ENCODE data around the gene C17orf100.

The C17orf100 gene

GRCh38 chr17:6695051-6695450 lies 43.5 kb downstream of the C17orf100 start:
- Histone ChIP-seq H3K9me3 (ENCODE audit: insufficient read depth, low read length) (no peaks in the 10 kb centered on the region), H3K4me3 (ENCODE audit: insufficient read depth, low read length, poor library complexity, severe bottlenecking) (no peak overlapping the region)
- no peak for TF ChIP-seq CTCF (IDR thresholded peaks at IDR 0.05; ENCODE audit: insufficient read depth, low read length, poor library complexity, severe bottlenecking)
- no peak for TF ChIP-seq EZH2phosphoT487 (conservative IDR thresholded peaks at IDR 0.05; ENCODE audit: low read length)

DNA sequence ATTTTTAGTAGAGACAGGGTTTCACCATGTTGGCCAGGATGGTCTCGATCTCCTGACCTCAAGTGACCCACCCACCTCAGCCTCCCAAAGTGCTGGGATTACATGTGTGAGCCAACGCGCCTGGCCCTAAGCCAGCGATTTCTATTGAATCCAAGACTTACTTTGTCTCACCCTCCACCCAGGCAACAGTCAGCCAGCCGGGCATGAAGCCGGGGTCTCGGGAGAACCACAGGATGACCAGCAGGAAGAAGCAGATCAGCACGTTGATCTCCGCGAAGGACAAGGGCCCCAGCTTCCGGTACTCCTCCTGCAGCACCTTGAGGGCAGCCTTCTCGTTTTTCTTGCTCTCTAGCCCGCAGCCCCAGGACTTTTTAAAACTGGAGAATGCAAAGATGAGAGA lies 44.0 kb downstream of the C17orf100 start:
- Histone ChIP-seq H4K20me1 (ENCODE audit: low read depth, low read length) (no peaks in the 10 kb centered on the region), H3K9ac (ENCODE audit: low read length) (no peak overlapping the region), H3K4me2 (ENCODE audit: low read depth, low read length, poor library complexity, severe bottlenecking) (no peak overlapping the region), H3K9me2 (replicated peaks; ENCODE audit: insufficient read depth, low read length) (no peaks in the 10 kb centered on the region), H3K79me2 (ENCODE audit: insufficient read depth, low read length) (no peaks in the 10 kb centered on the region), H3F3A (ENCODE audit: insufficient read depth) (no peaks in the 10 kb centered on the region), H3K27me3 (ENCODE audit: low read length) (no peaks in the 10 kb centered on the region), H3K4me3 (ENCODE audit: insufficient read depth, low read length, poor library complexity, severe bottlenecking) (no peak overlapping the region), H2AFZ (ENCODE audit: low read depth, low read length, severe bottlenecking) (no peak overlapping the region), H3K9me3 (ENCODE audit: insufficient read depth, low read length) (no peaks in the 10 kb centered on the region), H3K27ac (ENCODE audit: low read depth, low read length) (no peak overlapping the region), H3K36me3 (ENCODE audit: low read length) (no peaks in the 10 kb centered on the region)
- TF ChIP-seq CTCF (IDR thresholded peaks at IDR 0.05; ENCODE audit: insufficient read depth, low read length, poor library complexity, severe bottlenecking) (no peak), EZH2phosphoT487 (conservative IDR thresholded peaks at IDR 0.05; ENCODE audit: low read length) (no peak)

More at GRCh38 chr17:6695051-6695450, 43.5 kb downstream of the C17orf100 start:
- H3K9me2 ChIP-seq (replicated peaks; ENCODE audit: insufficient read depth, low read length) = no peaks in the 10 kb centered on the region
- H3K36me3 ChIP-seq (ENCODE audit: low read length) = no peaks in the 10 kb centered on the region
- H3F3A ChIP-seq (ENCODE audit: insufficient read depth) = no peaks in the 10 kb centered on the region
- no peaks in the 10 kb centered on the region for H4K20me1 ChIP-seq (ENCODE audit: low read depth, low read length)
- H3K9ac ChIP-seq (ENCODE audit: low read length) = no peak overlapping the region
- no peaks in the 10 kb centered on the region for H3K27me3 ChIP-seq (ENCODE audit: low read length)
- no peak overlapping the region for H3K4me2 ChIP-seq (ENCODE audit: low read depth, low read length, poor library complexity, severe bottlenecking)
- H2AFZ ChIP-seq (ENCODE audit: low read depth, low read length, severe bottlenecking) = no peak overlapping the region
- no peak overlapping the region for H3K27ac ChIP-seq (ENCODE audit: low read depth, low read length)
- H3K79me2 ChIP-seq (ENCODE audit: insufficient read depth, low read length) = no peaks in the 10 kb centered on the region

- H3K4me2 ChIP-seq (ENCODE audit: low read depth, low read length, poor library complexity, severe bottlenecking) = no peak overlapping the region
- TF ChIP-seq EZH2phosphoT487 (conservative IDR thresholded peaks at IDR 0.05; ENCODE audit: low read length) (no peak), CTCF (IDR thresholded peaks at IDR 0.05; ENCODE audit: insufficient read depth, low read length, poor library complexity, severe bottlenecking) (no peak)
Measured at GRCh38 chr17:6696906-6697305, 45.3 kb downstream of the C17orf100 start.

More at GRCh38 chr17:6696906-6697305, 45.3 kb downstream of the C17orf100 start:
- H3K4me3 ChIP-seq (ENCODE audit: insufficient read depth, low read length, poor library complexity, severe bottlenecking) = no peak overlapping the region
- no peaks in the 10 kb centered on the region for H3K36me3 ChIP-seq (ENCODE audit: low read length)
- H4K20me1 ChIP-seq (ENCODE audit: low read depth, low read length) = no peaks in the 10 kb centered on the region
- no peak overlapping the region for H3K27ac ChIP-seq (ENCODE audit: low read depth, low read length)
- H3K27me3 ChIP-seq (ENCODE audit: low read length) = no peaks in the 10 kb centered on the region
- H3K79me2 ChIP-seq (ENCODE audit: insufficient read depth, low read length) = no peaks in the 10 kb centered on the region
- no peaks in the 10 kb centered on the region for H3K9me2 ChIP-seq (replicated peaks; ENCODE audit: insufficient read depth, low read length)
- no peaks in the 10 kb centered on the region for H3K9me3 ChIP-seq (ENCODE audit: insufficient read depth, low read length)
- H3F3A ChIP-seq (ENCODE audit: insufficient read depth) = no peaks in the 10 kb centered on the region
- no peak overlapping the region for H3K9ac ChIP-seq (ENCODE audit: low read length)
- no peak overlapping the region for H2AFZ ChIP-seq (ENCODE audit: low read depth, low read length, severe bottlenecking)
